Mucosa of rectum (tissue), 2 donors: Measurements from ENCODE around the gene MIF.
"Not testable (repeated sequence)": the region's sequence is repeated elsewhere in the genome, so short reads cannot be mapped to it uniquely, and the experiment has no call there.

Experiments used
- H3K27ac ChIP-seq, 2 donors: one replicate each; pipeline ENCODE4 v1.7.0; 2013; ENCODE audit warnings: inconsistent platforms in 2 of 2, low read depth in 2 of 2, low read length in 2 of 2
- H3K27me3 ChIP-seq, 2 donors: one replicate each; pipeline ENCODE4 v1.7.0; 2013; ENCODE audit warnings: low read length in 2 of 2; ENCODE audit not compliant: control insufficient read depth in 2 of 2, insufficient read depth in 2 of 2
- H3K36me3 ChIP-seq, 2 donors: one replicate each; pipeline ENCODE4 v1.7.0; 2013; ENCODE audit warnings: low read length in 2 of 2; ENCODE audit not compliant: control insufficient read depth in 2 of 2, insufficient read depth in 2 of 2
- H3K4me1 ChIP-seq, 2 donors: one replicate each; pipeline ENCODE4 v1.7.0; 2013; ENCODE audit warnings: low read length in 2 of 2, mild to moderate bottlenecking in 1 of 2; ENCODE audit not compliant: control insufficient read depth in 2 of 2, insufficient read depth in 2 of 2
- H3K4me3 ChIP-seq, 2 donors: one replicate each; pipeline ENCODE4 v1.7.0; 2013; ENCODE audit warnings: low read length in 2 of 2
- H3K9ac ChIP-seq, 2 donors: one replicate each; pipeline ENCODE4 v1.7.0; 2013; ENCODE audit warnings: low read length in 2 of 2, low read depth in 1 of 2, mild to moderate bottlenecking in 1 of 2
- H3K9me3 ChIP-seq, 2 donors: one replicate each; pipeline ENCODE4 v1.7.0; 2013; ENCODE audit warnings: low read length in 2 of 2; ENCODE audit not compliant: control insufficient read depth in 2 of 2
- donor health status: healthy.
- donor health status: Normal muscosa, but diverticular disease.

Gene MIF

GRCh38 chr22:23910496-23911190 lies 16.5 kb downstream of the MIF start:
- H3K36me3 ChIP-seq, result no peaks in the 10 kb centered on the region
- H3K27me3 ChIP-seq, result no peaks in the 10 kb centered on the region
- H3K4me1 ChIP-seq, result peaks cover 13 to 16% of the 10 kb centered on the region in 2 donors
- H3K4me3 ChIP-seq, result no peak overlapping the region
- no peak overlapping the region for H3K9ac ChIP-seq
- no peaks in the 10 kb centered on the region for H3K9me3 ChIP-seq
- H3K27ac ChIP-seq, result no peak overlapping the region

GRCh38 chr22:23911318-23911980 lies 17.3 kb downstream of the MIF start:
- no peaks in the 10 kb centered on the region for H3K27me3 ChIP-seq
- H3K4me3 ChIP-seq, result no peak overlapping the region
- H3K4me1 ChIP-seq, result peaks cover 13 to 16% of the 10 kb centered on the region in 2 donors

GRCh38 chr22:23912293-23912903 lies 18.2 kb downstream of the MIF start:
- H3K4me3 ChIP-seq, result no peak overlapping the region
- H3K4me1 ChIP-seq, result peaks cover 13 to 16% of the 10 kb centered on the region in 2 donors
- no peaks in the 10 kb centered on the region for H3K27me3 ChIP-seq
- H3K9ac ChIP-seq, result no peak overlapping the region
- H3K9me3 ChIP-seq, result no peaks in the 10 kb centered on the region
- H3K36me3 ChIP-seq, result peaks cover 0 to 3% of the 10 kb centered on the region in 2 donors
- no peak overlapping the region for H3K27ac ChIP-seq

More at GRCh38 chr22:23911318-23911980, 17.3 kb downstream of the MIF start:
- no peak overlapping the region for H3K27ac ChIP-seq
- H3K9ac ChIP-seq, result no peak overlapping the region
- H3K36me3 ChIP-seq, result no peaks in the 10 kb centered on the region
- no peaks in the 10 kb centered on the region for H3K9me3 ChIP-seq

GRCh38 chr22:23913306-23913660 lies 19.1 kb downstream of the MIF start:
- H3K36me3 ChIP-seq, result peaks cover 0 to 3% of the 10 kb centered on the region in 2 donors
- peak overlapping the region; percentile 79 to 91 for H3K27ac ChIP-seq
- peaks cover 13 to 16% of the 10 kb centered on the region in 2 donors for H3K4me1 ChIP-seq
- peak overlapping the region; percentile 79 to 91 for H3K4me3 ChIP-seq
- no peaks in the 10 kb centered on the region for H3K9me3 ChIP-seq
- peak overlapping the region; percentile 83 to 95 for H3K9ac ChIP-seq
- no peaks in the 10 kb centered on the region for H3K27me3 ChIP-seq

- H3K27ac ChIP-seq, result peak overlapping the region; percentile 79 to 91
- peak overlapping the region; percentile 79 to 91 for H3K4me3 ChIP-seq
- H3K9ac ChIP-seq, result peak overlapping the region; percentile 83 to 95
- H3K36me3 ChIP-seq, result peaks cover 0 to 3% of the 10 kb centered on the region in 2 donors
- no peaks in the 10 kb centered on the region for H3K9me3 ChIP-seq
- no peaks in the 10 kb centered on the region for H3K27me3 ChIP-seq
- peaks cover 13 to 16% of the 10 kb centered on the region in 2 donors for H3K4me1 ChIP-seq
Observed at GRCh38 chr22:23913661-23914353, 19.6 kb downstream of the MIF start.

GRCh38 chr22:23915290-23915689 lies 21.1 kb downstream of the MIF start:
- H3K27ac ChIP-seq, result peak overlapping the region in 1 of 2 donors; percentile 91
- H3K9me3 ChIP-seq, result no peaks in the 10 kb centered on the region
- H3K9ac ChIP-seq, result no peak overlapping the region
- H3K4me1 ChIP-seq, result peaks cover 6 to 7% of the 10 kb centered on the region in 2 donors
- no peak overlapping the region for H3K4me3 ChIP-seq
- peaks cover 3 to 5% of the 10 kb centered on the region in 2 donors for H3K36me3 ChIP-seq
- no peaks in the 10 kb centered on the region for H3K27me3 ChIP-seq

- not testable (repeated sequence) for H3K4me3 ChIP-seq, H3K27me3 ChIP-seq, H3K9me3 ChIP-seq, H3K4me1 ChIP-seq, H3K9ac ChIP-seq
- peak overlapping the region in 1 of 2 donors; percentile 22 for H3K27ac ChIP-seq
- peaks cover 27 to 33% of the 10 kb centered on the region in 2 donors for H3K36me3 ChIP-seq
Observed at GRCh38 chr22:23920267-23920611, 26.1 kb downstream of the MIF start.

GRCh38 chr22:23921586-23922201 lies 27.5 kb downstream of the MIF start:
- H3K9me3 ChIP-seq, H3K4me3 ChIP-seq, H3K4me1 ChIP-seq, H3K27me3 ChIP-seq, H3K27ac ChIP-seq, H3K9ac ChIP-seq: not testable (repeated sequence)
- peaks cover 36 to 45% of the 10 kb centered on the region in 2 donors for H3K36me3 ChIP-seq

- Histone ChIP-seq H3K9me3 (peaks cover 0 to 4% of the 10 kb centered on the region in 2 donors), H3K27ac (no peak overlapping the region), H3K9ac (no peak overlapping the region), H3K36me3 (peaks cover 41 to 50% of the 10 kb centered on the region in 2 donors), H3K4me3 (no peak overlapping the region), H3K27me3 (no peaks in the 10 kb centered on the region), H3K4me1 (no peaks in the 10 kb centered on the region)
Observed at GRCh38 chr22:23922921-23923320, 28.7 kb downstream of the MIF start.
